SK-MEL-5 (cell line): ENCODE measurements around the gene SCN4A. TPM values are rescaled to one million over a fixed set of nuclear protein-coding genes. Genes with fewer than 3 reads are reported as not detected.

ENCODE experiments used
- DNase-seq: peaks from one replicate; pipeline ENCODE4 v3.0.0-alpha.2; 2016; ENCODE audit warnings: low read depth, low spot score
- in situ Hi-C: cut with HindIII; loops from 2 replicates; pipeline ENCODE4 v1.10.0; 2016; ENCODE audit warnings: low sequenced_read_pairs, high pct_unique_total_duplicates, low pct_unique_long_range_greater_than_20kb
- total RNA-seq: library from RNA; depleted of rRNA; stranded (reverse); fragments of >200 nt; shearing (Covaris generic); gene quantifications from 2 replicates; pipeline ENCODE4 v1.2.3, GENCODE V29; 2014

SCN4A gene
- total RNA-seq, 1 experiment from 2014 or later, result not detected

DNA sequence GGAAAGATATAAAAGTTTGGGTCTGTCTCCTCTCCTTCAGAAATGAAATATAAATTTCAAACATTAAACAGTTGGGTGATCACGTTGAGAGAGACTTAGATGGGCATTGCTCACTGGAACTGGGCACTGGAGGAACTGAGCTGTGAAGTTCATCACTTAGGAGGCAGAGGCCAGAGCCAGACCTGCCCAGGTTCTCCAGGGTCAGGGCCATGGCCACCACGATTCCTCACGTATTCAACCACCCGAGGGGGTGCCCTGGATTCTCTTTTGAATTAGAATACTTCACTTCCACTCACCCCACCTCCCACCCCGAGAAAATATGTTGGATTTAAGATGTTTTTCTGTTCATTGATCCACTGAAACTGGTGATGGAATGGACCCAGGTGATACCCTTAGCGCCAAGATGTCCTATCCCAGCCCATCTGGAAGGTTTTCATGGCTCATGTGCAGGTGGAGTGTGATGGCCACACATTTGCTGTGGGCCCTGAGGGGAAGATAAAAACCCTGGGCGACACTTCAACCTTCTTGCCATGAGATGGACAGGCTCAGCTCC is 31.6 kb upstream of the SCN4A start:
- no peak for DNase-seq
- in situ Hi-C loops, result no loop called here

GRCh38 chr17:64003526-64004121 is 30.9 kb upstream of the SCN4A start:
- in situ Hi-C loops, result no loop called here
- DNase-seq, result no peak

DNA sequence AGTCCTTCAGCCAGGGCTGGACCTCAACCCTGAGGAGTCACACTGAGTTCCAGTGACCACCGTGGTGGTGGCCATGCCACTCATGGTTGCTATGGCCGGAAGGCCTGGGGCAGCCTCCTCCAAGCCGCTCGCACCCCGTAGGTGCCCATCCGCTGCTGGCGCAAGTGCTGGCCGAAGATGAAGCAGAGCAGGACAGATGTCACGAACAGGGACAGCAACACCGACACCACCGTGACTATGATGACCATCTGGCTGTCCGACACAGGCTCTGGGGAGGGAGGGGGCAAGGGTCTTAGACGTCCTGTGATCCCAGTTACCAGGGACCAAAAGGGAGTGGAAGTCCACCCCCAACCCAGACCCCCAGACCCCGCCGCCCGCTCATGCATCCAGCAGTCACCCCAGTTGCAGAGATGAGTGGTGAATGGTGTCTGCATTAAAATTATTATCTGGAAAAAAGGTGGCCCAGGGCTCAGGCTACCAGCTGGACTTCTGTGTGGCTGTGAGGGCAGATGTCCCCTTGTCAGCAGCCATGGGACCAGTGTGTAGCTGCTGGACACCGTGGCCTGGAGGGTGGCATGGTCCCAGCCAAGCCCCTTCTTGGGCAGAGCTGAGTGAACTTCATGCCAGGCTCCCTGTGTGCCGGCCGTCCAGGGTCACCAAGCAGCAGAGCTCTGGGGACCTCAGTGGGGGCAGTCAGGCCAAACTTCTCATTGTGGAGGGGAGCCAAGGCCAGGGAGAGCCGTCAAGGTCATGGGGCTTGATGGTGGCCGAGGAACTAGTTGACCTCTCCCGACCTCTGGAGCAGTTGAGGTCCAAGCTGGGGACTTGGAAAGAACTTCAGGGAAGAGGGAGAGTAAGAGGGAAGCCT is 30.2 kb upstream of the SCN4A start:
- in situ Hi-C loops, result no loop called here
- no peak for DNase-seq

- in situ Hi-C loops, result no loop called here
These were observed 29.2 kb upstream of the SCN4A start for GRCh38 chr17:64001763-64002529.

DNA sequence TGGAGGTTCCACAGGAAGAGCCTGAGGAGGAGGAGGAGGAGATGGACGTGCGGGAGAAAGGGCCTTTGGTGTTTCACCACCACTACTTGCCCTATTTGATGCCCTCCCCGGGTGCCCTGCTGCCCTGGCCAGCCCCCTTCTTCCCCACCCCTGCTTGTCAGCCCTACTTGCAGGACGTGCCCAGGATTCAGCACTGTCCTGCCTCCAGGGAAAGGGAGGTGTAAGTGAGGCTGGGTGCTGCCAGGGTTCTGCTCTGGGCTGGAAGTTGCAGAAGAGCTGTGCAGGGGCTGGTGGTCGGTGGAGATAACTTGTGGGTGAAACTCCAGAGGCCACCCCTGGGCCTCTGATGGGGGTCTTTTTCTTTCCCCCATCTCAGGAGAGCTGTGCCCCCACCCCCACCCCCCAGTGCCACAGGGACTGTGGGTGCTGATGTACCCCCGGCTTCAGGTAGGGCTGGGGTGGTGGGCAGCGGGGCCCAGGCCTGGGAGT is 28.4 kb upstream of the SCN4A start:
- no peak for DNase-seq
- in situ Hi-C loops, result no loop called here

More at GRCh38 chr17:64001763-64002529, 29.2 kb upstream of the SCN4A start:
- no peak for DNase-seq

DNA sequence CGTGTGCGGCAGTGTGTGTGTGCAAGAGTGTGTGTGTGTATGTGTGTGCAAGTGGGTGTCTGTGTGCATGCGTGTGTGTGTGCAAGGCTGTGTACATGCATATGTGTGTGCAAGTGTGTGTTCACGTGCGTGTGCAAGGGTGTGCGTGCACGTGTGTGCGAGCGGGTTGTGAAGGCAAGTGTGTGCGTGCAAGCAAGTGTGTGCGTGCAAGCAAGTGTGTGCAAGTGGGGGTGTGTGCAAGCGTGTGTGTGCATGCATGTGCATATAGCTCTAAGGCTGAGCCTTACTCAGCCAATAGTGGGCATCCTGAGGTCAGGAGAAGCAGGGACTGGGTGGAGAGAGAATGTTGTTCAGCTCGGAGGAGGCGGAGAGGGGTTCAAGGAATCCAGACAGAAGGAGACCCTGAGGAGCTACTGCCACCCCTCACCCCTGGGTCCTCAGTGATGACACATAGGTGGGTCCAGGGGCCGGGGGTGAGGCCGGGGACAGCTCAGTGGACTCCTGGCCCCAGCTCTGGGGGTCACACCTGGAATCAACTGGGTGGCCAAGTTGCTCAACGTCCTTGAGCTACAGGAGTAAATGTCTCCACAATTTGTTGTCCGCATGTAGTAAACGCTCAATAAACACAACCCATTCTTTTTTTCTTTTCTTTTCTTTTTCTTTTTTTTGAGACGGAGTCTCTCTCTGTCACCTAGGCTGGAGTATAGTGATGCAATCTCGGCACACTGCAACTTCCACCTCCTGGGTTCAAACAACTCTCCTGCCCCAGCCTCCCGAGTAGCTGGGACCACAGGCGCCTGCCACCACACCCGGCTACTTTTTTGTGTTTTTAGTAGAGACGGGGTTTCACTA is 27.2 kb upstream of the SCN4A start:
- in situ Hi-C loops, result no loop called here
- DNase-seq, result no peak

DNA sequence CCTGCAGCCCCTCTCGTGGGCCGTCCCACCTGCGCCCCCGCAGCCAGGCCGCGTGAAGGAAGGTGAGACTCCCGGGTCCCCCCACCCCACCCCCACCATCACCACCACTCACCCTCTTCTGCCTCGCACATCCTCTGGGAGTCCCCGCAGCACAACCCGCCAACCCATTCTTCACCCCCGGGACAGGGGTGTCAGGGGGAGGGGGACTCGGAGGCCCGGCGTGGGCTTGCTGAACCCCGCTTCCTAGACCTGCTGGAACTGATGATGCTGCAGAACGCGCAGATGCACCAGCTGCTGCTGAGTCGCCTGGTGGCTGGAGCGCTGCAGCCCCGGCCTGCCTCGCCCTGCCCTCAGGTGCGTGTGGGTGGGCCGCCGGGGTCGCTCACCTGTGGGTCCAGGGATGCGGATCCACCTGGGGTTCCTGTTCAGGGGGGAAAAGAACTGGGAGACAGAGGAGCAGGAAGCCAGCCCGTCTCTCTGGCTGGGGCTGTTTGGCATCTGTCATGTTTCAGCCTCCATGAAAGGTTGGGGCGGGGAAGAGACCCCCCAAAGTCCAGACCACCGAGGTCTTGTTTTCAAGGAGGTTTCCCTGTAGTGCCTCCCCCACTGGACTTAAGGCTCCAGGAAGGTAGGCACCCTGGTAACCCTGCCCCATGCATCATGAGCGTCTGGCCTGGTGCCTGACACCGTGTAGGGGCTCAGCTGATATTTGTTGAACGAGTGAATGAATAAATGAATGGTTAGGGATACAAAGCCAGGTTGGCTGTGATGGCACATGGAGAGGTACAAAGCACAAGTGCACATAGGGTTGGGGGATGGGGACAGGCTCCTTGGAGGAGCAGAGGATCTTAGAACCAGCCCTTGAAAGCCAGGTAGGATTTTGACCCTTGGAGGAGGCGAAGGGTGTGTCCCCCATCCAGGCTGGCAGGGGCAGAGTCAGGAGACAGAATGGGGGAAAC is 26.3 kb upstream of the SCN4A start:
- in situ Hi-C loops, result no loop called here
- no peak for DNase-seq

DNA sequence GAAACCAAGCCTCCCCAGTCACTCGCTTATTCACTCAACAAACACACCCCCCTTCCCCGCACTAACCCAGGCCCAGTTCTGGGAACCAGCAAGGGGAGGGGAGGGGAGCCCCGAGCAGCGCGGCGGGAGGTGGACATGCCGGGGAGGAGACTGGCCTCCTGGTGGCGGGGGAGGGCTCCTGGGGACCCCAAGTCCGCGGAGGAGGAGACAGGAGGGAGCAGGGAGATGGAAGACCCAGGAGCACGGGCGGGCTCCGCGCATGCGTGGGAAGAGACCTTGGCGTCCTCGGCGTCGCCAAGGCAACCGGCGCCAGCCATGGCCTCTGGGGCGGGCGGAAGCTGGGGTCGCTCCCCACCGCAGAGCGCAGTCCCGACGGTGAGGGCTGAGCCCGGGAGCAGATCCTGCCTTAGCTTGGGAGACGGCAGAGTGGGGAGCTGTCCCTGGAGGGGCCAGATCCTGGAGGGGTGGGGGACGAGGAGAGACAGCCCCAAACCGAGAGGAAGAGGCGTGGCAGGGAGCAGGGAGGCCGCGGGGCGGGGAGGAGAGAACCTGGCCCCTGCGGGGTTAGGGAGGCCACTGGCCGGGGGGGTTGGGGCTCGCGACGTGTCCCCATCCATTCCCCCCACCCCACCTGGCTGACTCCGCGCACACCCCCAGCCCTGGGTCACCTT is 25.5 kb upstream of the SCN4A start, which contains the start of gene PRR29:
Gene PRR29 (plus strand): TSS at position 302 of the 671 bp plus-strand sequence. CDS start 14 bp downstream, at position 316.
- in situ Hi-C loops, result no loop called here

GRCh38 chr17:63997341-63998048 is 24.8 kb upstream of the SCN4A start:
- no peak for DNase-seq
- in situ Hi-C loops, result no loop called here

More for the DNA sequence above, 25.5 kb upstream of the SCN4A start, which contains the start of gene PRR29:
- peak; percentile 68 for DNase-seq

GRCh38 chr17:63996430-63997182 is 23.9 kb upstream of the SCN4A start:
- in situ Hi-C loops, result no loop called here
- DNase-seq, result no peak

DNA sequence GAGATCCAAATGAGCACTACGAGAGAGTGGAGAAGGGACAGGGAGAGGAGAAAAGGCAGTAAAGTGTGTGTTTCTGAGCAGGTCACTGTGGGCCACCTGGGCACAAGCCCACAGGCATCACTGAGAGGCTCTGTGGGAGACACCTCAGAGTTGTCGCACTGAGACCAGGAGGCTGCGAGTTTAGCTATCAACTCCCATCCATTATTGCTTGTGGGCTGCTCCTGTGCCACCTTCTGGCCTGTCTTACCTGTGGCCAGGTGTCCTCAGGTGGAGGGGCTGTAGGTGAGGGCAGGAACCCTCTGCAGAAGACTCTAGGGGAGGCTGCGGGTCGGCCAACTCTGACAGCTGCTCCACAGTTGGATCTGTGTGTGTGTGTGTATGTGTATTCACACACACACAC is 22.9 kb upstream of the SCN4A start:
- in situ Hi-C loops, result no loop called here
- DNase-seq, result no peak

GRCh38 chr17:63993368-63993985 is 20.8 kb upstream of the SCN4A start:
- in situ Hi-C loops, result no loop called here
- no peak for DNase-seq

DNA sequence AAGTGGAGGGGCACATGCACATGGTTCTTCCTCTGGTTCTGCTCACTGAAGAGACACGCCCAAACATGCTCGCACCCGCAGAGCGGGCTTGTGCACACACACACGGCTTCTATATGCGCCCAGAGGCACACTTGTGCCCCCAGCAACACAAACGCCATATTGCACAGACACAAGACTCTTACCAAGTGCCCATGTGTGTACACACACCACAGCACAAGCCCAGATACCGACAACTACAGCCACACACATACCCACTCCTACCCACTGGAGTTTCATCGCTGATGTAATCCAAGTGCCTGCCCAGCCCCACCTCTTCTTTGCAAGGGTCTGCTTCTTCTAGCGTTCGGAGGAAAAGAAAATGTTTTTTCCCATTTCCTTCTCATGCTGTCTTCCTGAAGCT is 18.9 kb upstream of the SCN4A start:
- in situ Hi-C loops, result no loop called here
- no peak for DNase-seq
